Psoas muscle (tissue), 8 donors: ENCODE data around the gene APOBR. TPM values are rescaled to one million over a fixed set of nuclear protein-coding genes. Genes with fewer than 3 reads are reported as not detected.

Source experiments
- ATAC-seq, 4 donors: fragments of 200-7000 bp; cut with Tn5 transposase; one replicate each; pipeline ENCODE4 v1.9.1; 2020; ENCODE audit warnings: moderate library complexity in 3 of 4, mild to moderate bottlenecking in 2 of 4
- DNase-seq, 2 donors: peaks; one replicate each; pipeline ENCODE4 v3.0.0-alpha.2; 2020
- H3K27ac ChIP-seq: fragments of 200-600 bp; one replicate; pipeline ENCODE4 v1.8.0; 2022
- H3K27me3 ChIP-seq, 3 donors: fragments of 200-600 bp in 1 of 3; one replicate each; pipeline versions ENCODE4 v1.6.1 to v1.8.0; 2013 to 2022; ENCODE audit warnings: low read length in 2 of 3, mild to moderate bottlenecking in 2 of 3, moderate library complexity in 1 of 3; ENCODE audit not compliant: insufficient read depth in 3 of 3
- H3K36me3 ChIP-seq, 2 donors: fragments of 200-600 bp in 1 of 2; one replicate each; pipeline versions ENCODE4 v1.6.1 to v1.8.0; 2013 to 2022; ENCODE audit warnings: low read depth in 1 of 2, mild to moderate bottlenecking in 1 of 2, moderate library complexity in 1 of 2; ENCODE audit not compliant: insufficient read depth in 1 of 2
- H3K4me1 ChIP-seq: fragments of 200-600 bp; one replicate; pipeline ENCODE4 v1.8.0; 2022
- H3K4me3 ChIP-seq: fragments of 200-600 bp; one replicate; pipeline ENCODE4 v1.8.0; 2022; ENCODE audit warnings: mild to moderate bottlenecking
- H3K9me3 ChIP-seq: fragments of 200-600 bp; one replicate; pipeline ENCODE4 v1.8.0; 2022
- WGBS, 3 donors: extraction: QIAGEN DNeasy Blood & Tissue Kit; methylation state at CpG; one replicate each; pipeline versions ENCODE4 v1.1.6 to v1.1.7; 2013; 5-methylcytosine and 5-hydroxymethylcytosine counted together
- intact Hi-C, 2 donors: fragments of 100-400 bp; cut with DNase I; formaldehyde crosslinking; loops; one replicate each; pipeline versions ENCODE4 v1.11.0 to v1.14.2; 2022
- polyA plus RNA-seq, 3 donors: library from polyadenylated mRNA; stranded (reverse); fragments of 200-250 nt; gene quantifications; one replicate each; pipeline ENCODE4 v1.2.3, GENCODE V29; 2013
- total RNA-seq, 4 donors: library from RNA; stranded (reverse); fragmentation: NEBNext Ultra II Directional in 2 of 4; extraction: Animal tissue kit (Norgen Biotek cat#: 25700) in 2 of 4; gene quantifications; one replicate each; pipeline versions ENCODE4 v1.2.1 to v1.2.4, GENCODE V29; 2021 to 2023
- TF ChIP-seq, protein P1 (sequence below): fragments of 200-600 bp; IDR thresholded peaks from one replicate; pipeline ENCODE4 v1.8.0; 2022; ENCODE audit warnings: antibody characterized with exemption
- donor health status: healthy with polysubstance abuse.
- donor health status: DM: no; HTN: no; CAD: no; lungs with moderate emphysema.
- donor health status: Bipolar disorder and iron deficiency.
- donor health status: healthy.
- donor health status: DM: yes; HTN: yes; CAD: no.
- donor health status: DM: no; HTN: no; CAD: no.
- donor health status: DM: no; HTN: no; CAD: no.
- donor health status: DM: yes; HTN: yes; CAD: no.

APOBR gene
- total and polyA plus RNA-seq, 7 donors, result 0.14 to 0.59 (median 0.34) TPM

DNA sequence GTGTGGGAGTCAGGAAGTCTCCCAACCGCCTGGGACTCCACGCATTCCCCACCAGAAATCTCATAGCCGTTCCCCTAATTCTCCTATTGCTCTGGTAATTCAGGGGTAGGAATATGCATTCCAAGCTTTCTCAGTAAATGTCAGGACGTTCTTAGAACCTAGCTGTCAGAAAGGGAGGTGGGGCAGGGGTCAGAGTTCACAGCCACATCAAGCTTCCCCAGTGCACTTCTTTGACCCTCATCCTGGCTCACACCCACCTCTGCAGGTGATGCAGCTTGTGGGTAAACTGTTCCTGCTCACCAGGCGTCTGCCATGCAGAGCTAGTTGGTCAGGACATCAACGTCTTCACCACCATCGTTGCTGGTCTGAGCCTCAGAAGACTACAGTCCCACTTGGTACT is 26.2 kb downstream of the APOBR start:
- no peak overlapping the region for H3K4me3 ChIP-seq
- H3K27me3 ChIP-seq, result no peaks in the 10 kb centered on the region
- no peaks in the 10 kb centered on the region for H3K4me1 ChIP-seq
- DNase-seq (no peak), ATAC-seq (no peak)
- no peaks in the 10 kb centered on the region for H3K9me3 ChIP-seq
- no peaks in the 10 kb centered on the region for H3K36me3 ChIP-seq
- TF ChIP-seq, protein P1, sequence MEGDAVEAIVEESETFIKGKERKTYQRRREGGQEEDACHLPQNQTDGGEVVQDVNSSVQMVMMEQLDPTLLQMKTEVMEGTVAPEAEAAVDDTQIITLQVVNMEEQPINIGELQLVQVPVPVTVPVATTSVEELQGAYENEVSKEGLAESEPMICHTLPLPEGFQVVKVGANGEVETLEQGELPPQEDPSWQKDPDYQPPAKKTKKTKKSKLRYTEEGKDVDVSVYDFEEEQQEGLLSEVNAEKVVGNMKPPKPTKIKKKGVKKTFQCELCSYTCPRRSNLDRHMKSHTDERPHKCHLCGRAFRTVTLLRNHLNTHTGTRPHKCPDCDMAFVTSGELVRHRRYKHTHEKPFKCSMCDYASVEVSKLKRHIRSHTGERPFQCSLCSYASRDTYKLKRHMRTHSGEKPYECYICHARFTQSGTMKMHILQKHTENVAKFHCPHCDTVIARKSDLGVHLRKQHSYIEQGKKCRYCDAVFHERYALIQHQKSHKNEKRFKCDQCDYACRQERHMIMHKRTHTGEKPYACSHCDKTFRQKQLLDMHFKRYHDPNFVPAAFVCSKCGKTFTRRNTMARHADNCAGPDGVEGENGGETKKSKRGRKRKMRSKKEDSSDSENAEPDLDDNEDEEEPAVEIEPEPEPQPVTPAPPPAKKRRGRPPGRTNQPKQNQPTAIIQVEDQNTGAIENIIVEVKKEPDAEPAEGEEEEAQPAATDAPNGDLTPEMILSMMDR, result no peak
- H3K27ac ChIP-seq, result no peak overlapping the region
- intact Hi-C loops, result no loop called here
- WGBS, 3 donors, result 68 to 76% (median 74%) methylated on average over 7 of the region's 7 CpGs

DNA sequence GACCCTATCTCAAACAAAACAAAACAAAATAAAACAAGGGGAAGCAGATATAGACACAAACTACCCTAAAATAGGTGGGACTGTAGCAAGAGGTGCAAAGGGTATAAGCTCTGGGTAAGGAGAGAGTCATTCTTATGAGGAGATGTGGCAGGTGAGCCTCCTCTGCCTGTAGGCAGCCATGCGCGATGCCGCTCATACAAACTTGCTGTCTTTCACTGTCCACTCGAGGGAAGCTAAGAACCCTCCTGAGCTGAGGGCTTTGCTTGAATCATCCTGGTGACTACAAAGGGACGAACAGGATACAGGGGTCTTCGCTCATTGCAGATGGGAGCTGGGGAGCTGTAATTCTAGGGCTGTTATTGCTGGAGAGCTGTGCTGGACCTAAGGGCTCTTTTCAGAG is 27.0 kb downstream of the APOBR start:
- intact Hi-C loops, result no loop called here
- Histone ChIP-seq H3K27me3 (no peaks in the 10 kb centered on the region), H3K27ac (no peak overlapping the region), H3K36me3 (no peaks in the 10 kb centered on the region), H3K4me1 (no peaks in the 10 kb centered on the region), H3K4me3 (no peak overlapping the region), H3K9me3 (no peaks in the 10 kb centered on the region)
- TF ChIP-seq, protein P1, result no peak
- no peak for ATAC-seq
- WGBS, 3 donors, result 86 to 90% (median 87%) methylated on average over 6 of the region's 6 CpGs
- no peak for DNase-seq

DNA sequence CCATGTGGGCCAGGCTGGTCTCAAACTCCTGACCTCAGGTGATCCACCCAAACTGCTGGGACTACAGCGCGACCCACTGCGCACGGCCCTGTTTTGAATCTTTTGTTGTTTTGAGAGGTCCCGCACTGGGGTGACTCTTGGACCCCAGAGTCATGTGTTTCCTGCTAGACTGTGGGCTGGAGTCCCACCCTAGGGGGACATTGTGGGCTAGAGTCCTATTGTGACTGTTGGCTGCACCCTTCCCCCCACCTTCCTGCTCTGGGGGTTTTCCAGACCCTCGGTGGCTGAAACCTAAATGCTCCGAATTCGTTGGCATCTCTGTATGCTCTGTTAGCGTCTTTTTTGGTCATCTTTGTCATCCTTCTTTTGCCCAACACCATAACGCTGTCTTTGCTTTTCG is 28.3 kb downstream of the APOBR start:
- H3K27ac ChIP-seq, result no peak overlapping the region
- TF ChIP-seq, protein P1, result no peak
- ATAC-seq (no peak), DNase-seq (no peak)
- H3K4me3 ChIP-seq, result no peak overlapping the region
- H3K9me3 ChIP-seq, result no peaks in the 10 kb centered on the region
- 84 to 86% (median 84%) methylated on average over 11 of the region's 11 CpGs for WGBS, 3 donors
- no peaks in the 10 kb centered on the region for H3K27me3 ChIP-seq
- no peaks in the 10 kb centered on the region for H3K4me1 ChIP-seq
- intact Hi-C loops, result no loop called here
- no peaks in the 10 kb centered on the region for H3K36me3 ChIP-seq

DNA sequence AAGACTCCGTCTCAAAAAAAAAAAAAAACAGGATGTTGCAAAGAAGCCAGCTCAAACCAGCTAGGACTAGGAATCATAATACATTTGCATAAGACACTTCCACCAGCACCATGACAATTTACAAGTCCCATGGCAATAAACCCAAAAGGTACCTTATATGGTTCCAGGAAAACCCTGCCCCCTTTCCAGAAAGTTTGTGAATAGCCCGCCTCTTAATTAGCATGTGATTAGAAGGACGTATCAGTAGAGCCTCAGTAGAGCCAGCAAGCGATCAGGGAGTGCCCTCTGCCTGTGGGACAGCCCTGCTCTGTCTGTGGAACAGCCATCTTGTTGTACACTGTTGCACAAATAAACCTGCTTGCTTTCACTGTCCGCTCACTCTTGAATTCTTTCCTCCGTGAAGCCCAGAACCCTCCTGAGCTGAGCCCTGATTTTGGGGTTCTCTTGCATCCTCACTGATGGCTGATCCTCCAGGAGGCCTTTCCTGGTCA is 30.3 kb downstream of the APOBR start:
- no peak overlapping the region for H3K27ac ChIP-seq
- 66 to 73% (median 72%) methylated on average over 6 of the region's 6 CpGs for WGBS, 3 donors
- no peaks in the 10 kb centered on the region for H3K36me3 ChIP-seq
- no peak overlapping the region for H3K4me3 ChIP-seq
- no peaks in the 10 kb centered on the region for H3K9me3 ChIP-seq
- no peaks in the 10 kb centered on the region for H3K4me1 ChIP-seq
- intact Hi-C loops, result no loop called here
- TF ChIP-seq, protein P1, result no peak
- no peak for DNase-seq
- peak in 3 of 4 donors; percentile 30 to 68 (median 48) for ATAC-seq
- no peaks in the 10 kb centered on the region for H3K27me3 ChIP-seq
